ENCODE results near the gene MYL5. TPM values are rescaled to one million over a fixed set of nuclear protein-coding genes. Genes with fewer than 3 reads are reported as not detected.
"Not testable (repeated sequence)": the region's sequence is repeated elsewhere in the genome, so short reads cannot be mapped to it uniquely, and the experiment has no call there.

Gene MYL5
- total RNA-seq, 4 donors from 2014 or later: 8.7 to 19.0 (median 9.4) TPM

DNA sequence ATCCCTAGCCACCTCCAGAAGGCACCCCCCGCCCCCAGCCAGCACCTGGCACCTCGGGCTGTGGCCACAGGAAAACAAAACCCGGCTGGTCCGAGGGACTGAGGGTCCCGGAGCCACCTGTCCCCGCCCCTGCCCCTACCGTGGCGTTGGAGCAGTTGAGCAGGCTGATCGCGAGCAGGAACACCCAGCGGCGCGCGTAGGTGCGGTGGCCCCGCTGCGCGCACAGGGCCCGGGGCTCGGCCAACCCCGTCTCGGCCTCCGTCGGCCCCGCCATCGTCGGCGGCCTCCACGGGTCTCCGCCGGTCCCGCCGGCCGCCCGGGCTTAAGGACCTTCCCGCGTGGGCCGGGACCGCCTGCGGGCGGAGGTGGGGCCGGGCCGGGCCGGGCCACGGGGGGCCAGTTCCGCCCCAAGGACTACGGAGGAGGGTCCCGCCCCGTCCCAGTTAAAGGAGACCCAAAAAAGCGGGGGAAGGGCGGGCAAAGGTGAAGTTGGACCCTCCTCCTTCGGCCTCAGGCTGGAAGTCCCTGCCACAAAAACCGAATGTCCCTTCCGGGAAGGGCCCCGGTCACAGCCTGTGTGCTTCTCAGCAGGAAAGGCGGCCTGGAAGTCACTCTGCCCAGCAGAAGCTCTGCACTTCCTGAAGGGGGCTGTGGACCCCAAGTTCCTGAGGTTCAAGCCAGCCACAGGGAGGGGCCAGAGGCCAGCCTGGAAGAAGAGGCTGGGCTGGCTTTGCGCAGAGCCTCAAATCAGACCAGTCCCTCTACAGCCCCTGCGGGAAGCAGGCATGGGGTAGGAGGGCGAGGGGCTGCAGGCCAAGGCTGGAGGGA, 14.7 kb downstream of the MYL5 start, which contains the start of gene SLC49A3:
TSS of gene SLC49A3 (minus strand) at position 298 of the 828 bp plus-strand sequence. CDS start at position 274, 24 bp downstream.
- ATAC-seq (ENCODE audit: low FRiP score) (no peak), DNase-seq (ENCODE audit: low spot score) (no peak)
- TF ChIP-seq, protein P1, sequence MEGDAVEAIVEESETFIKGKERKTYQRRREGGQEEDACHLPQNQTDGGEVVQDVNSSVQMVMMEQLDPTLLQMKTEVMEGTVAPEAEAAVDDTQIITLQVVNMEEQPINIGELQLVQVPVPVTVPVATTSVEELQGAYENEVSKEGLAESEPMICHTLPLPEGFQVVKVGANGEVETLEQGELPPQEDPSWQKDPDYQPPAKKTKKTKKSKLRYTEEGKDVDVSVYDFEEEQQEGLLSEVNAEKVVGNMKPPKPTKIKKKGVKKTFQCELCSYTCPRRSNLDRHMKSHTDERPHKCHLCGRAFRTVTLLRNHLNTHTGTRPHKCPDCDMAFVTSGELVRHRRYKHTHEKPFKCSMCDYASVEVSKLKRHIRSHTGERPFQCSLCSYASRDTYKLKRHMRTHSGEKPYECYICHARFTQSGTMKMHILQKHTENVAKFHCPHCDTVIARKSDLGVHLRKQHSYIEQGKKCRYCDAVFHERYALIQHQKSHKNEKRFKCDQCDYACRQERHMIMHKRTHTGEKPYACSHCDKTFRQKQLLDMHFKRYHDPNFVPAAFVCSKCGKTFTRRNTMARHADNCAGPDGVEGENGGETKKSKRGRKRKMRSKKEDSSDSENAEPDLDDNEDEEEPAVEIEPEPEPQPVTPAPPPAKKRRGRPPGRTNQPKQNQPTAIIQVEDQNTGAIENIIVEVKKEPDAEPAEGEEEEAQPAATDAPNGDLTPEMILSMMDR (IDR thresholded peaks at IDR 0.05): no peak

- ATAC-seq (ENCODE audit: low FRiP score) (no peak), DNase-seq (ENCODE audit: low spot score) (no peak)
- TF ChIP-seq, protein P1 (IDR thresholded peaks at IDR 0.05): no peak
Measured at GRCh38 chr4:689723-690122, 15.4 kb downstream of the MYL5 start.

DNA sequence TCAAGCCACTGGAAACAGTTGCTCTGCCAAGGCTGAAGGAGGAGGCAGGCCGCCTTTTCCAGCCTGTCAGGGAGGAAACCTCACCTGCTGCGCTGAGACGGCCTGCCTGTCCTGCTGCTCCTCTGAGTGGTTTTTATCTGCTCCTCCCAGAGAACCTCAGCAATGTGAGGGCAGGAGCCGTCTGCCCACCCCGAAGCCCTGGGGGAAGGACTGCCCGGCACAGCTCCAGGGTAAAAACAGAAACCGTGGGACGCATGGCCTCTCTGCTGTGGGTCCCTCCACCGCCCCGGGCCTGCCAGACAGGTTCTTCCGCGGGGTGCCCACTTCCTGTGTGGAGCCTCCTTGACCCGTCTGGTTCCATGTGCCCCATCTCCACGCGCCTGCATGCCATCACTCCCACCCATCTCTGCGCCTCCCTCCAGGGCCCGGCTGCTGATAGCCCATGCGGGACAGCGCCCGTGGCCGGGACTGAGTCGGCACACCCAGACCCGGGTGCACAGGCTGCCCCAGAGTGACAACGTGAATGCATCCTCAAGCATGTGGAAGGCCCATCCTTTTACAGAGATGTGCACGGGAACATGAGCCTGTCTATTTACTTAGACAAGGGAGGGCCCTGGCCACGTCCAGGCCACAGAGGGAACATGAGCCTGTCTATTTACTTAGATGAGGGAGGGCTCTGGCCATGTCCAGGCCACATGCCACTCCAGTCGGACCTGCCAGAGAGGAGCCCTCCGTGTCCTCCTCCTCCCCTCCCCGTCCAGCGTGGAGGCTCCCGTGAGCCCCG, 18.6 kb downstream of the MYL5 start:
- TF ChIP-seq, protein P1 (IDR thresholded peaks at IDR 0.05): no peak
- no peak for DNase-seq (ENCODE audit: low spot score)
- no peak for ATAC-seq (ENCODE audit: low FRiP score)

GRCh38 chr4:694341-694940, 20.1 kb downstream of the MYL5 start:
- ATAC-seq (ENCODE audit: low FRiP score): not testable (repeated sequence)

GRCh38 chr4:699816-700580, 25.7 kb downstream of the MYL5 start:
- DNase-seq (ENCODE audit: low spot score): no peak
- ATAC-seq (ENCODE audit: low FRiP score): no peak
- TF ChIP-seq, protein P1 (IDR thresholded peaks at IDR 0.05): no peak

More at GRCh38 chr4:694341-694940, 20.1 kb downstream of the MYL5 start:
- not testable (repeated sequence) for DNase-seq (ENCODE audit: low spot score)

DNA sequence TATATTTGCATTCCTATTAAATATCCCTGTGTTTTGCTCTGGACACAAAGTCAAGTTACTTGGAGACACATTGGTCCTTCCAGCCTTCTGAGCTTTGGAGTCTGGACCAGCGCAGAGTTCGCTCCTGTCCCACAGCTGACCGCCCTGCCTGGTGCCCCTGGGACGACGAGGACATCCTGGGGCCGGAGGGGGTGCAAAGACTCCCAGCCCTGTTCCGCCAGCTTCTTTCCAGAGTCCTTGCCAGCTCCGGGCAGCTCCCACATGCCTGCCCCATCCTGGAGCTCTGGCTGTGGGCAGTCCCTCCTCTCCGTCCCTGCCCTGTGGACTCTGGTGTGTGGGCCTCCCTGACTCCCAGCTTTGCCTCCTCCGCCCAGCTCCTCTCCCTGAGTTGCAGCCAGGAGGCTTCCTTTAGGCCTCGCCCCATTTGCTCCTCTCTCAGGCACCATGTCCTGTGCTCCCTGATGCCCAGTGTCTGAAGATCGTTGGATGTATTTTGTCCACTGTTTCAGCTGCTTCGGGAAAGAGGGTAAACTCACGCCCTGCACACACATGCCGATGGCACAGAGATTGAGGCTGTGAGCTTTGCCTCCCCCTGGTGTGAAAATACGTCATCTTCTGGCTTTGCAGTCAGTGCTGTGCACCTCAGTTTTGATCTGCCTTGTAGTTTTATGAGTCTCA, 26.4 kb downstream of the MYL5 start:
- TF ChIP-seq, protein P1 (IDR thresholded peaks at IDR 0.05): no peak
- DNase-seq (ENCODE audit: low spot score): no peak
- no peak for ATAC-seq (ENCODE audit: low FRiP score)
